Measurements from ENCODE around the gene MAMLD1.

MAMLD1 gene

DNA sequence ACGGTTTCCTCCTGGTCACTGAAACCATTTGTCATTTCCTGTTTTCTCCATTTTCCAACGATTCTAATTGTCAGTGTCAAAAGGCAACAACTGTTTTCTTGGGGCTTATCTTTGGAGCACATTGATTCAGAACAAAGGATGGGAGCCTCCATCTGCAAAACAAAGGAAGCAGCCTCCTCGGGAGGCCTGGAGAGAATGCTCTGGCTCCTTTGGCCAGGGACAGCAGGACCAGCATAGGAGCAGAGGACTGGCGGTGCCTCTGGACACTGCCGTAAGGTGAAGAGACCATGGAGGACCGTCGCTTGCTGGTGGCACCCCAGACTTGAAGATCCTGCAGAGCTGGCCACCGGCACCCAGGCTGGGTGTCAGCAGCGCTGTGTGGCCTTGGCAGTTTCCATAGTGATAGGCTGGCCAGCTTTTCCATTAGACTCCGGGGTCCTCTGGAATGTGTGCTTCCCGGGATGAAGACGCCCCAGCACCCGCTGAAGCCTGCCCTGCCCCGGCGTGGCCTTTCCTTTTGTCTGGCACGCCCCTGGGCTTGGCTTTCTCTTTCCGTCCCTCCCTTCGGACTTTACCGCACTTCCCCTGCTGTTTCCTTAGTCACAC, 144.2 kb downstream of the MAMLD1 start:
- TF ChIP-seq POLR2AphosphoS5 (IDR thresholded peaks at IDR 0.05; ENCODE audit: low read depth) (no peak), GABPA (IDR thresholded peaks at IDR 0.05; ENCODE audit: low read depth) (no peak), SPI1 (IDR thresholded peaks at IDR 0.05; ENCODE audit: borderline replicate concordance, low read depth) (no peak), REST (IDR thresholded peaks at IDR 0.05; ENCODE audit: insufficient replicate concordance, low read depth) (no peak)
- Histone ChIP-seq H3K4me3 (replicated peaks; ENCODE audit: insufficient read depth, low read length) (no peak overlapping the region), H3K27me3 (ENCODE audit: insufficient read depth, poor library complexity, severe bottlenecking) (no peaks in the 10 kb centered on the region), H3K27ac (replicated peaks) (no peak overlapping the region)
- DNase-seq (ENCODE audit: low read depth in 1 of 2, low spot score in 1 of 2): no peak

GRCh38 chrX:150508018-150508417, 144.9 kb downstream of the MAMLD1 start:
- Histone ChIP-seq H3K4me3 (replicated peaks; ENCODE audit: insufficient read depth, low read length) (no peak overlapping the region), H3K27ac (replicated peaks) (no peak overlapping the region), H3K27me3 (ENCODE audit: insufficient read depth, poor library complexity, severe bottlenecking) (no peaks in the 10 kb centered on the region)
- DNase-seq (ENCODE audit: low read depth in 1 of 2, low spot score in 1 of 2): no peak
- no peak for TF ChIP-seq POLR2AphosphoS5 (IDR thresholded peaks at IDR 0.05; ENCODE audit: low read depth)
- no peak for TF ChIP-seq GABPA (IDR thresholded peaks at IDR 0.05; ENCODE audit: low read depth)
- TF ChIP-seq REST (IDR thresholded peaks at IDR 0.05; ENCODE audit: insufficient replicate concordance, low read depth): no peak
- TF ChIP-seq, protein P1, sequence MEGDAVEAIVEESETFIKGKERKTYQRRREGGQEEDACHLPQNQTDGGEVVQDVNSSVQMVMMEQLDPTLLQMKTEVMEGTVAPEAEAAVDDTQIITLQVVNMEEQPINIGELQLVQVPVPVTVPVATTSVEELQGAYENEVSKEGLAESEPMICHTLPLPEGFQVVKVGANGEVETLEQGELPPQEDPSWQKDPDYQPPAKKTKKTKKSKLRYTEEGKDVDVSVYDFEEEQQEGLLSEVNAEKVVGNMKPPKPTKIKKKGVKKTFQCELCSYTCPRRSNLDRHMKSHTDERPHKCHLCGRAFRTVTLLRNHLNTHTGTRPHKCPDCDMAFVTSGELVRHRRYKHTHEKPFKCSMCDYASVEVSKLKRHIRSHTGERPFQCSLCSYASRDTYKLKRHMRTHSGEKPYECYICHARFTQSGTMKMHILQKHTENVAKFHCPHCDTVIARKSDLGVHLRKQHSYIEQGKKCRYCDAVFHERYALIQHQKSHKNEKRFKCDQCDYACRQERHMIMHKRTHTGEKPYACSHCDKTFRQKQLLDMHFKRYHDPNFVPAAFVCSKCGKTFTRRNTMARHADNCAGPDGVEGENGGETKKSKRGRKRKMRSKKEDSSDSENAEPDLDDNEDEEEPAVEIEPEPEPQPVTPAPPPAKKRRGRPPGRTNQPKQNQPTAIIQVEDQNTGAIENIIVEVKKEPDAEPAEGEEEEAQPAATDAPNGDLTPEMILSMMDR (IDR thresholded peaks at IDR 0.05; ENCODE audit: insufficient read depth, low read length): no peak
- no peak for TF ChIP-seq SPI1 (IDR thresholded peaks at IDR 0.05; ENCODE audit: borderline replicate concordance, low read depth)

DNA sequence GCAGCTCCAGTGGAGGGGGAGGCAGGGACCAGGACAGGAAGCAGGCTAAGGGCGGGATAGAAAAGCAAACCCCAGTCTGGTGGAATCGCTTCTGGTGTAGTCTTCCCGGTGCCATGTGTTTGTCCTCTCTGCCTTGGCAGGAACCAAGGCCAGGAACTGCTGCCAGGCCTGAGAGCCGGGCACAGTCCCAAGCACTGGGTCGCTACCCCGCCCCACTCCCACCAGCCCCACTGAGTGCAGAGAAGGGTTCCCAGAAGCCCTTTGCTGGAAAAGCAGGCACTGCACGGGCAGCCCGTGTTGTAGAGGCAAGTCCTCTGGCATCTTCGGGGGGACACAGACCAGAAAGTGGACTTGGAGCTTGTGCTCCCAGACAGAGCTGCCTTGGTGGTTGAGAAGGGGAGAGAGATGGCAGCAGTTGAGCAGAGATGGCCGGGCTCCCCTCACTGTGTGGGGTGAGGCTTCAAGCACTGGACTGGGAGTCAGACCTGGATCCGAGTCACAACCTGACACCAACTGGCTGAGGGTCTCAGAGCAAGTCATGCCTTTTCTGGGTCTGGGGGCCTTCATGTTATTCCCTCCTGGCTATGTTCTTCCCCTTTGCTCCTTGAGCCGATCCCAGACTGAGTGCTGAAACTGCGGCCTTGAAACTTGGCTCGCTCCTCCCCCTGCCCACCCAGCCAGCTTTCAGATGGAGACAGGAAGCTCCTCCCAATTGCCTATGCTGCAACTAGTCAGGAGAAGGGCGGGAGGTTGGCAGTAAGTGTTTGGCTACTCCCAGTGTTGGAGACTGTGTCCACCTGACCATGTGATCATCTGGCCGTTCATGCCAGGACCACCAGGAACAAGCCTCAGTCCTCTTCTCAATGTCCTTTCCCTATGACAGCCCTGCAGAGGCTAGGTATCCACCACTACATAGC, 145.6 kb downstream of the MAMLD1 start:
- no peak overlapping the region for H3K4me3 ChIP-seq (replicated peaks; ENCODE audit: insufficient read depth, low read length)
- no peaks in the 10 kb centered on the region for H3K27me3 ChIP-seq (ENCODE audit: insufficient read depth, poor library complexity, severe bottlenecking)
- TF ChIP-seq REST (IDR thresholded peaks at IDR 0.05; ENCODE audit: insufficient replicate concordance, low read depth) (no peak), GABPA (IDR thresholded peaks at IDR 0.05; ENCODE audit: low read depth) (no peak), POLR2AphosphoS5 (IDR thresholded peaks at IDR 0.05; ENCODE audit: low read depth) (no peak), SPI1 (IDR thresholded peaks at IDR 0.05; ENCODE audit: borderline replicate concordance, low read depth) (no peak)
- TF ChIP-seq, protein P1 (IDR thresholded peaks at IDR 0.05; ENCODE audit: insufficient read depth, low read length): no peak
- no peak for DNase-seq (ENCODE audit: low read depth in 1 of 2, low spot score in 1 of 2)
- H3K27ac ChIP-seq (replicated peaks): no peak overlapping the region
